Measurements from ENCODE around the gene COBL. TPM values are rescaled to one million over a fixed set of nuclear protein-coding genes. Genes with fewer than 3 reads are reported as not detected.

The COBL gene
- total RNA-seq, 1 experiment from 2014 or later, result 51.4 TPM

DNA sequence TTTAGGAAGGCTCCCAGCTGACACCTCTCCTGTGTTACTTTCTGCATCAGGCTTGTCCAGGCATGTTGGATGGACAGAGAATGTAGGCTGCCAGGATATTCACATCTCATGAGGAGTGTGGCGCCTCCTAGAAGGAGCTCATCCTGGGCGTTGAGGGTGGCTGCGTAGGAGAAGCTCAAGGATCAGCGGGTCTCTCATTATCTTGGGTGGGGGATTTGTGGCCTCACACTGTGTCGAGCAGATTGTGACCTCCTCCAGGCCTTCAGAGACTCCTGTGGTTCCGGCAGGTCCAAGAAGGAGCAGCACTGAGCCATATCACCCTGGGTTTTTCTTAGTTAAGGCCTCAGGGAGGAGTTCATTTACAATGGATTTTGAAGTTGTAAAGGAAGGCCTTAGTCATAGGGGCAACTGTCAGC lies 8.7 kb upstream of the COBL start:
- no peak for DNase-seq
- TF ChIP-seq, protein P1, sequence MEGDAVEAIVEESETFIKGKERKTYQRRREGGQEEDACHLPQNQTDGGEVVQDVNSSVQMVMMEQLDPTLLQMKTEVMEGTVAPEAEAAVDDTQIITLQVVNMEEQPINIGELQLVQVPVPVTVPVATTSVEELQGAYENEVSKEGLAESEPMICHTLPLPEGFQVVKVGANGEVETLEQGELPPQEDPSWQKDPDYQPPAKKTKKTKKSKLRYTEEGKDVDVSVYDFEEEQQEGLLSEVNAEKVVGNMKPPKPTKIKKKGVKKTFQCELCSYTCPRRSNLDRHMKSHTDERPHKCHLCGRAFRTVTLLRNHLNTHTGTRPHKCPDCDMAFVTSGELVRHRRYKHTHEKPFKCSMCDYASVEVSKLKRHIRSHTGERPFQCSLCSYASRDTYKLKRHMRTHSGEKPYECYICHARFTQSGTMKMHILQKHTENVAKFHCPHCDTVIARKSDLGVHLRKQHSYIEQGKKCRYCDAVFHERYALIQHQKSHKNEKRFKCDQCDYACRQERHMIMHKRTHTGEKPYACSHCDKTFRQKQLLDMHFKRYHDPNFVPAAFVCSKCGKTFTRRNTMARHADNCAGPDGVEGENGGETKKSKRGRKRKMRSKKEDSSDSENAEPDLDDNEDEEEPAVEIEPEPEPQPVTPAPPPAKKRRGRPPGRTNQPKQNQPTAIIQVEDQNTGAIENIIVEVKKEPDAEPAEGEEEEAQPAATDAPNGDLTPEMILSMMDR (conservative IDR thresholded peaks at IDR 0.05), result no peak
- TF ChIP-seq EZH2 (IDR thresholded peaks at IDR 0.05; ENCODE audit: low read depth), result no peak
- no peaks in the 10 kb centered on the region for H3K36me3 ChIP-seq (ENCODE audit: low read depth)
- H3K27ac ChIP-seq, result no peak overlapping the region
- CTCF ChIA-PET, result no interaction called here
- H2AFZ ChIP-seq, result no peak overlapping the region
- no peak overlapping the region for H3K4me2 ChIP-seq
- H3K4me3 ChIP-seq, result no peak overlapping the region
- no peaks in the 10 kb centered on the region for H3F3A ChIP-seq (ENCODE audit: insufficient read depth, low read depth)
- no peaks in the 10 kb centered on the region for H3K79me2 ChIP-seq (ENCODE audit: low read depth)
- no peaks in the 10 kb centered on the region for H3K27me3 ChIP-seq (ENCODE audit: insufficient read depth, low read depth)
- no TSS peak for BruUV-seq (replicated peaks)
- POLR2A ChIA-PET (ENCODE audit: unreplicated experiment), result interaction anchor here (0.7 kb wide), 1 partner anchor 19 kb away, joined by 3 read pairs; no protein-coding TSS in a partner anchor
- no peaks in the 10 kb centered on the region for H3K4me1 ChIP-seq (replicated peaks; ENCODE audit: insufficient read depth)
- H3K9me2 ChIP-seq (ENCODE audit: insufficient read depth), result no peaks in the 10 kb centered on the region
- no peaks in the 10 kb centered on the region for H3K9me3 ChIP-seq (ENCODE audit: insufficient read depth, low read depth)
- no peaks in the 10 kb centered on the region for H4K20me1 ChIP-seq (ENCODE audit: insufficient read depth)
- intact Hi-C loops (cut with micrococcal nuclease; ENCODE audit: unreplicated experiment), result no loop called here

DNA sequence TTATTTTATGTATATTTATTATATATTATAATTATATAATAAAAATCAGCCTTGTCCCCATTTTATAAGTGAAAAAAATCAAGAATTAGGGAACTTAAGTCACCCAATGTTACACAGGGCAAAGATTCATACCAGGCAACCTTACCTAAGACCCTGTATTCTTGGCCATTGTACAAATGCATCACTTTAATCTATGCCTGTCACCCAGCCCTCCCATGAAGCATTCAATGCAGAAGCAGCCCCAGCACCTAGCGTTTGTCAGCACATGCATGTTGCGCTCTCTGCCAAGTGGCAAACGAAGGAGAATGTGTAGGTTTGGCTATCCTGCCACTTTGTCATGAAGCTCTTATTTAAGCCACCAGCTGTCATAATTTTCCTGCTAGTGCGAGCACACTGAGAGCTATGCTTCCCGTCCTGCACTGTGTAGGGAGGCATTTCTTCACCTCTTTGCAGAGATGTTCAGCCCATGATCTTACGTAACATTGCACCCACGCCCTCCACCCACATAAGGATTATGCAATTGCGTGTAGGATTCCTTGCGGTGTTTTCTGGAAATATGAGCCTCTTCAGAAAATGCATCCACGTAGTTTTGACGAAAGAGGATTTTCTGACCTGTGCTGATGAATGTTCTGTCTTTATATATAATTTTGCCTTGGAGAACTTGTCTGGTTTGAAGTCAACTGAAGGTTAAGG lies 7.7 kb upstream of the COBL start:
- Histone ChIP-seq H2AFZ (no peak overlapping the region), H3K4me2 (no peak overlapping the region), H3K9me3 (ENCODE audit: insufficient read depth, low read depth) (no peaks in the 10 kb centered on the region), H3K27ac (no peak overlapping the region), H4K20me1 (ENCODE audit: insufficient read depth) (no peaks in the 10 kb centered on the region), H3K4me1 (replicated peaks; ENCODE audit: insufficient read depth) (peaks cover 3% of the 10 kb centered on the region; the same call in 1 of the 2 replicates), H3K4me3 (no peak overlapping the region), H3K9me2 (ENCODE audit: insufficient read depth) (no peaks in the 10 kb centered on the region), H3K27me3 (ENCODE audit: insufficient read depth, low read depth) (no peaks in the 10 kb centered on the region), H3K79me2 (ENCODE audit: low read depth) (no peaks in the 10 kb centered on the region), H3K36me3 (ENCODE audit: low read depth) (no peaks in the 10 kb centered on the region), H3F3A (ENCODE audit: insufficient read depth, low read depth) (no peaks in the 10 kb centered on the region)
- DNase-seq, result no peak
- BruUV-seq (replicated peaks), result no TSS peak
- POLR2A ChIA-PET (ENCODE audit: unreplicated experiment), result interaction anchor here (0.7 kb wide), 1 partner anchor 18 kb away, joined by 3 read pairs; no protein-coding TSS in a partner anchor
- TF ChIP-seq EZH2 (IDR thresholded peaks at IDR 0.05; ENCODE audit: low read depth), result no peak
- TF ChIP-seq, protein P1 (conservative IDR thresholded peaks at IDR 0.05), result no peak
- CTCF ChIA-PET, result no interaction called here
- intact Hi-C loops (cut with micrococcal nuclease; ENCODE audit: unreplicated experiment), result no loop called here

DNA sequence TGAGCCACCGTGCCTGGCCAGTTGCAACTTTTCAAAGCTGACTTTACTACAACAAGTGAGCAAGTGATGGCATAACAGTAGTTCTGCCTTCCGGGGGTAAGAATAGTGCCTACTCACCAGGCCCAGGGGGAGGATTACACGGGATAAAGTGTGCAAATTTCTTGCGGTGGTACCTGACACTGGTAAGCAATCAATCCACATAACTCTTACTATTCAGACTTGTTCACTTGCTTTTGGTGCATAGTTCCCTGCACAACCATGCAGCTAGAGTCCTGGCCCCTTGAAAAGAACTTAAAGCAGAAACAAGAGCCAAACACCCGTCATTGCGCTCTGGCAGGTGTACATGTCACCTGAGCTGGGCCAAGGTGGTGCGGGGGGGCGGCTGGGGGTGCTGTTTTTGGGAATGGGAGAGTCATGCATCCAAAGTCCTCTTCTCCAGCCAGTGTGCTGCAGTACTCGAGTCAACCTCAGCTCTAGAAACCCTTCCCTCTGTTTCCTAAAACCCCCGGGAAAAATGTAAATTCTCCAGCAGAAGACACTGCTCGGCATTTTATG lies 5.4 kb upstream of the COBL start:
- DNase-seq, result no peak
- no peak for TF ChIP-seq EZH2 (IDR thresholded peaks at IDR 0.05; ENCODE audit: low read depth)
- TF ChIP-seq, protein P1 (conservative IDR thresholded peaks at IDR 0.05), result no peak
- H3K4me1 ChIP-seq (replicated peaks; ENCODE audit: insufficient read depth), result peaks cover 11% of the 10 kb centered on the region
- H3K27me3 ChIP-seq (ENCODE audit: insufficient read depth, low read depth), result no peaks in the 10 kb centered on the region
- no peak overlapping the region for H2AFZ ChIP-seq
- H4K20me1 ChIP-seq (ENCODE audit: insufficient read depth), result no peaks in the 10 kb centered on the region
- BruUV-seq (replicated peaks), result no TSS peak
- H3K4me2 ChIP-seq, result no peak overlapping the region
- no peaks in the 10 kb centered on the region for H3K9me2 ChIP-seq (ENCODE audit: insufficient read depth)
- no peak overlapping the region for H3K27ac ChIP-seq
- ChIA-PET CTCF (no interaction called here), POLR2A (ENCODE audit: unreplicated experiment) (no interaction called here)
- no peaks in the 10 kb centered on the region for H3K79me2 ChIP-seq (ENCODE audit: low read depth)
- H3K36me3 ChIP-seq (ENCODE audit: low read depth), result no peaks in the 10 kb centered on the region
- H3F3A ChIP-seq (ENCODE audit: insufficient read depth, low read depth), result peaks cover 11% of the 10 kb centered on the region; the same call in 1 of the 2 replicates
- no peak overlapping the region for H3K4me3 ChIP-seq
- intact Hi-C loops (cut with micrococcal nuclease; ENCODE audit: unreplicated experiment), result no loop called here
- H3K9me3 ChIP-seq (ENCODE audit: insufficient read depth, low read depth), result no peaks in the 10 kb centered on the region
